Panc1 (cell line): Measurements from ENCODE around the gene YIF1A. TPM values are rescaled to one million over a fixed set of nuclear protein-coding genes. Genes with fewer than 3 reads are reported as not detected.

Source experiments
- ATAC-seq: fragments of 200-7000 bp; cut with Tn5 transposase; 2 replicates; pipeline ENCODE4 v1.9.1; 2020; ENCODE audit warnings: mild to moderate bottlenecking, moderate library complexity
- BruUV-seq: library from RNA; stranded (reverse); fragments of 400-500 nt; replicated peaks from 2 replicates; lab custom pipeline; 2021; lab: Mats Ljungman, UMichigan
- CTCF ChIA-PET: fragments of 300-600 bp; sonication (Branson Sonifier 250); formaldehyde crosslinking; loops from one replicate; lab custom pipeline; 2022; ENCODE audit warnings: antibody characterized with exemption; lab: Charles Lee
- POLR2A ChIA-PET: fragments of 300-600 bp; sonication (Branson Sonifier 250); formaldehyde crosslinking; loops from one replicate; lab custom pipeline; 2022; ENCODE audit warnings: antibody characterized with exemption; lab: Charles Lee
- DNase-seq: peaks from one replicate; pipeline ENCODE4 v3.0.0-alpha.2; 2010; ENCODE audit warnings: low read depth, low spot score
- H3K27ac ChIP-seq: 2 replicates; pipeline ENCODE4 v1.5.1; 2011; ENCODE audit warnings: mild to moderate bottlenecking, low read length, inconsistent platforms
- H3K27me3 ChIP-seq: fragments of 200-500 bp; sonication (Bioruptor generic); 2 replicates; pipeline ENCODE4 v1.6.0; 2014; ENCODE audit warnings: low read length, inconsistent platforms; ENCODE audit not compliant: control insufficient read depth, insufficient read depth
- H3K36me3 ChIP-seq: fragments of 200-500 bp; sonication (Bioruptor generic); 2 replicates; pipeline ENCODE4 v1.5.1; 2014; ENCODE audit warnings: inconsistent platforms, mild to moderate bottlenecking, low read length, moderate library complexity; ENCODE audit not compliant: control insufficient read depth, insufficient read depth
- H3K4me1 ChIP-seq: 2 replicates; pipeline ENCODE4 v1.5.1; 2011; ENCODE audit warnings: inconsistent platforms, mild to moderate bottlenecking, low read length, moderate library complexity; ENCODE audit not compliant: control insufficient read depth, insufficient read depth
- H3K4me3 ChIP-seq, 2 experiments: 2 replicates each; pipeline ENCODE4 v1.5.1; 2011 to 2012; ENCODE audit warnings: low read depth in 2 of 2, low read length in 2 of 2, mild to moderate bottlenecking in 2 of 2, inconsistent platforms in 1 of 2, moderate library complexity in 1 of 2
- H3K9me3 ChIP-seq: fragments of 200-500 bp; sonication (Bioruptor generic); 2 replicates; pipeline ENCODE4 v1.5.1; 2014; ENCODE audit warnings: low read depth, mild to moderate bottlenecking, inconsistent platforms, low read length, moderate library complexity; ENCODE audit not compliant: control insufficient read depth, insufficient read depth
- POLR2AphosphoS5 ChIP-seq: IDR thresholded peaks from 2 replicates; pipeline ENCODE4 v1.6.1; 2012; ENCODE audit warnings: mild to moderate bottlenecking, low read depth, low read length, moderate library complexity
- SIN3A ChIP-seq: IDR thresholded peaks from 2 replicates; pipeline ENCODE4 v1.6.1; 2012; ENCODE audit warnings: low read depth, mild to moderate bottlenecking, low read length, moderate library complexity, borderline replicate concordance; ENCODE audit not compliant: insufficient read depth
- TCF7L2 ChIP-seq: IDR thresholded peaks from 2 replicates; pipeline ENCODE4 v1.6.1; 2011; ENCODE audit warnings: mild to moderate bottlenecking, low read depth, low read length, inconsistent platforms
- in situ Hi-C: cut with HindIII; loops from 2 replicates; pipeline ENCODE4 v1.10.0; 2016; ENCODE audit warnings: low sequenced_read_pairs, low pct_unique_long_range_greater_than_20kb
- intact Hi-C: fragments of 100-400 bp; cut with micrococcal nuclease; formaldehyde crosslinking; loops from one replicate; pipeline ENCODE4 v1.10.0; 2022; ENCODE audit not compliant: unreplicated experiment
- total RNA-seq: library from RNA; stranded (reverse); gene quantifications from one replicate; pipeline ENCODE4 v1.2.1, GENCODE V29; 2021; ENCODE audit not compliant: unreplicated experiment
- TF ChIP-seq, protein P1 (sequence below): fragments of 450-650 bp; IDR thresholded peaks from 2 replicates; pipeline ENCODE4 v1.5.1; 2017; ENCODE audit warnings: mild to moderate bottlenecking
- TF ChIP-seq, protein P2 (sequence below), 2 experiments: IDR thresholded peaks; 2 replicates each; pipeline ENCODE4 v1.6.1; 2011 to 2012; ENCODE audit warnings: low read depth in 2 of 2, control low read depth in 1 of 2, low read length in 1 of 2, mild to moderate bottlenecking in 1 of 2, moderate library complexity in 1 of 2; ENCODE audit not compliant: insufficient read depth in 1 of 2

YIF1A gene
- total RNA-seq, 1 experiment from 2014 or later, result 196 TPM

DNA sequence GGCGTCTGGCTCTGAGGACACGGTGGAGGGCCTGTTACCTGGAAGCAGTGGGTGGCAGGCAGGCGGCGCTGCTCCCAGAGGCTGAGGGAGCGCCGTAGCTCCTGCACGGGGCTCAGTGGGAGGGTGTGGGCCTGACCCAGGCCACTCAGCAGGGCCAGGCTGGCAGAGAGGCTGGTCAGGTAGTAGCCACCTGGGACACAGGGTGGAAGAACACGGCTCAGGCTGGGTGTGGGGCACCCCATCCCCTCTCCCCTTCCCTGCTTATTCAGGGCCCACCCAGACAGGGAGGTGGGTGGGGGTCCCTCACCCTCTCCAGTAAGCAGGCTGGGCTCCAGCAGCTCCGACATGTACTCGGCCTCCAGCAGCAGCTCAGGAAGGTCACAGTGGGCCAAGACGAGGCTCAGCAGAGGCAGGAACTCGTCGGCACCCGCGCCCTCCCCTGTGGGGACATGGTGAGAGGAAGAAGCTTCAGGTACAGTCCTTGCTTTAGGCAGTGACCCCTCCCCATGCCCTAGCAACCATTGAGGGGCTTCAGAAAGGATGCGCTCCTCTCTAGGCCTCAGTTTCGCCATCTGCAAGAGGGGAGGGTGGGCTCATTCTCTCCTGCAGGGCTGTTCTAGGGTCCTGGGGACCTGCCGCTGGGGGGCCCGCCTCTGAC lies 44.4 kb upstream of the YIF1A start:
- ChIA-PET CTCF (interaction anchor here (0.6 kb wide), 2 partner anchors 12 to 33 kb away, joined by 3 to 5 read pairs; no protein-coding TSS in a partner anchor), POLR2A (no interaction called here)
- H3K4me3 ChIP-seq, result no peak overlapping the region
- TF ChIP-seq, protein P1, sequence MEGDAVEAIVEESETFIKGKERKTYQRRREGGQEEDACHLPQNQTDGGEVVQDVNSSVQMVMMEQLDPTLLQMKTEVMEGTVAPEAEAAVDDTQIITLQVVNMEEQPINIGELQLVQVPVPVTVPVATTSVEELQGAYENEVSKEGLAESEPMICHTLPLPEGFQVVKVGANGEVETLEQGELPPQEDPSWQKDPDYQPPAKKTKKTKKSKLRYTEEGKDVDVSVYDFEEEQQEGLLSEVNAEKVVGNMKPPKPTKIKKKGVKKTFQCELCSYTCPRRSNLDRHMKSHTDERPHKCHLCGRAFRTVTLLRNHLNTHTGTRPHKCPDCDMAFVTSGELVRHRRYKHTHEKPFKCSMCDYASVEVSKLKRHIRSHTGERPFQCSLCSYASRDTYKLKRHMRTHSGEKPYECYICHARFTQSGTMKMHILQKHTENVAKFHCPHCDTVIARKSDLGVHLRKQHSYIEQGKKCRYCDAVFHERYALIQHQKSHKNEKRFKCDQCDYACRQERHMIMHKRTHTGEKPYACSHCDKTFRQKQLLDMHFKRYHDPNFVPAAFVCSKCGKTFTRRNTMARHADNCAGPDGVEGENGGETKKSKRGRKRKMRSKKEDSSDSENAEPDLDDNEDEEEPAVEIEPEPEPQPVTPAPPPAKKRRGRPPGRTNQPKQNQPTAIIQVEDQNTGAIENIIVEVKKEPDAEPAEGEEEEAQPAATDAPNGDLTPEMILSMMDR, result no peak
- TF ChIP-seq TCF7L2, result no peak
- no peak for TF ChIP-seq POLR2AphosphoS5
- no peak for TF ChIP-seq SIN3A
- TF ChIP-seq, protein P2, sequence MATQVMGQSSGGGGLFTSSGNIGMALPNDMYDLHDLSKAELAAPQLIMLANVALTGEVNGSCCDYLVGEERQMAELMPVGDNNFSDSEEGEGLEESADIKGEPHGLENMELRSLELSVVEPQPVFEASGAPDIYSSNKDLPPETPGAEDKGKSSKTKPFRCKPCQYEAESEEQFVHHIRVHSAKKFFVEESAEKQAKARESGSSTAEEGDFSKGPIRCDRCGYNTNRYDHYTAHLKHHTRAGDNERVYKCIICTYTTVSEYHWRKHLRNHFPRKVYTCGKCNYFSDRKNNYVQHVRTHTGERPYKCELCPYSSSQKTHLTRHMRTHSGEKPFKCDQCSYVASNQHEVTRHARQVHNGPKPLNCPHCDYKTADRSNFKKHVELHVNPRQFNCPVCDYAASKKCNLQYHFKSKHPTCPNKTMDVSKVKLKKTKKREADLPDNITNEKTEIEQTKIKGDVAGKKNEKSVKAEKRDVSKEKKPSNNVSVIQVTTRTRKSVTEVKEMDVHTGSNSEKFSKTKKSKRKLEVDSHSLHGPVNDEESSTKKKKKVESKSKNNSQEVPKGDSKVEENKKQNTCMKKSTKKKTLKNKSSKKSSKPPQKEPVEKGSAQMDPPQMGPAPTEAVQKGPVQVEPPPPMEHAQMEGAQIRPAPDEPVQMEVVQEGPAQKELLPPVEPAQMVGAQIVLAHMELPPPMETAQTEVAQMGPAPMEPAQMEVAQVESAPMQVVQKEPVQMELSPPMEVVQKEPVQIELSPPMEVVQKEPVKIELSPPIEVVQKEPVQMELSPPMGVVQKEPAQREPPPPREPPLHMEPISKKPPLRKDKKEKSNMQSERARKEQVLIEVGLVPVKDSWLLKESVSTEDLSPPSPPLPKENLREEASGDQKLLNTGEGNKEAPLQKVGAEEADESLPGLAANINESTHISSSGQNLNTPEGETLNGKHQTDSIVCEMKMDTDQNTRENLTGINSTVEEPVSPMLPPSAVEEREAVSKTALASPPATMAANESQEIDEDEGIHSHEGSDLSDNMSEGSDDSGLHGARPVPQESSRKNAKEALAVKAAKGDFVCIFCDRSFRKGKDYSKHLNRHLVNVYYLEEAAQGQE (IDR thresholded peaks at IDR 0.05; ENCODE audit: insufficient read depth in 1 of 2, low read depth in 2 of 2, low read length in 1 of 2), result no peak
- in situ Hi-C loops, result no loop called here
- DNase-seq, result no peak
- H3K9me3 ChIP-seq, result no peaks in the 10 kb centered on the region
- intact Hi-C loops, result no loop called here
- no peak for ATAC-seq
- H3K4me1 ChIP-seq, result peaks cover 37% of the 10 kb centered on the region
- BruUV-seq, result no TSS peak
- H3K36me3 ChIP-seq, result no peaks in the 10 kb centered on the region
- no peaks in the 10 kb centered on the region for H3K27me3 ChIP-seq
- no peak overlapping the region for H3K27ac ChIP-seq

DNA sequence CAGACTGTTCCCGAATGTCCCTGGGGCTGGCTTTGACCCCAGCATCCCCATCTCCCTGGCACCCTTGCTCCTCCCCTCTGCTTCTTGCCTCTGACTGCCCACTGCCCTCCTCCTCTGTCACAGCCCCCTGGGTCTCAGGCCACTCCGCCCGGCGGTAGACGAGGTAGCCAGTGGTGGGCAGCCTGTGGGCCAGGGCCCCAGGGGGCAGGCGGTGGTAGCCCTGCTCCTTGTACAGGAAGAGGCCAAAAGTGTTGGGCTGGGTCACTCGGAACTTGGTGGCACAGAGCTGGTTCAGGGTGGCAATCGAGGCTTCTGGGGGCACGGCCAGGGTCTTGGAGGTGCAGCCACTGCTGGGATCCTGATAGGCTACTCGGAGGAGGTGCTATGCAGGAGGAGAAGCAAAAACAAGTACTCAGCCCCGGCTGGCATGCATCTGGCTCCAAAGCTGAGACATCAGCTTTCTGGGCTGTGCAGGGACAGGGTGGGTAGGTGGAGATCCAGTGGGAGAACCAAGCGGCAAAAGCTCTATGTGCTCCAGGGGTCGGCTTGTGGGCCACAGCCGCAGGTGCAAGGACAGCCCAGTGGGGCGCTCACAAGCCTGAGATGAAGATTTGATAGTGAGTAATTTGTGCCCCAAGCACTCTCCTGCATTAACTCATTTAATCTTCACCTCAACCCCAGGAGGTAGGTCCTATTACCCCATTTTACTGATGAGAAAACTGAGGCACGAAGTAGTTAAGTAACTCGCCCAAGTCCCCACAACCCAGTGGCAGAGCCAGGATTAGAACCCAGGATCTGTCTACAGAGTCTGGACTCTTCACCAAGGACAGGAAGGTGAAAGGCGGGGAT lies 43.7 kb upstream of the YIF1A start:
- ChIA-PET CTCF (interaction anchor here (0.6 to 1.6 kb wide), 2 partner anchors 20 to 32 kb away, joined by 3 to 6 read pairs; no protein-coding TSS in a partner anchor), POLR2A (no interaction called here)
- Histone ChIP-seq H3K4me1 (peaks cover 29% of the 10 kb centered on the region), H3K36me3 (no peaks in the 10 kb centered on the region), H3K4me3 (no peak overlapping the region), H3K27ac (no peak overlapping the region), H3K27me3 (no peaks in the 10 kb centered on the region), H3K9me3 (no peaks in the 10 kb centered on the region)
- intact Hi-C loops (no loop called here), in situ Hi-C loops (no loop called here)
- no TSS peak for BruUV-seq
- TF ChIP-seq, protein P2 (IDR thresholded peaks at IDR 0.05; ENCODE audit: insufficient read depth in 1 of 2, low read depth in 2 of 2, low read length in 1 of 2), result no peak
- no peak for TF ChIP-seq TCF7L2
- TF ChIP-seq, protein P1, result no peak
- TF ChIP-seq POLR2AphosphoS5, result no peak
- TF ChIP-seq SIN3A, result no peak
- DNase-seq, result no peak
- ATAC-seq, result no peak
